ENCODE data around the gene OTOP3.

Gene OTOP3

DNA sequence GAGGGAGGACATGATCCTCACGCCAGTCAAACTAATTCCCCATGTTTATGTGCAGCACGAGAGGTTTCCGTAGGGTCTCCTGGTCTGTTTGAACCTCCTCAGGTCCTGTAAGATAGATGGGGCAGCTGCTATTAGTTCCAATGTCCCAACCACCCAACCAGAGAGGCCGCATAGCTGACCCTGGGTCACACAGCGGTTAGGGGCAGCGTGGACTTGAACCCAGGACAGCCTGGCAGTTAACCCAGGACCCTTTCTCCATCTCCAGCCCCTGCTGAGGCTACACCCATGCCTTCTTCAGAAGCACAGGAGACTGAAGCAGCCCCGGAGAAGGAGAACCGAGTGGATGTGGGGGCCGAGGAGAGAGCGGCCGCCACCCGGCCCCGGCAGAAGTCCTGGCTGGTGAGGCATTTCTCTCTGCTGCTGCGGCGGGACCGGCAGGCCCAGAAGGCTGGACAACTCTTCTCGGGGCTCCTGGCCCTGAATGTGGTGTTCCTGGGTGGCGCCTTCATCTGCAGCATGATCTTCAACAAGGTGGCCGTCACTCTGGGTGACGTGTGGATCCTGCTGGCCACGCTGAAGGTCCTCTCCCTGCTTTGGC is 5.5 kb downstream of the OTOP3 start:
- no peak overlapping the region for H3K4me3 ChIP-seq (replicated peaks; ENCODE audit: low read depth, low read length)
- TF ChIP-seq, protein P1, sequence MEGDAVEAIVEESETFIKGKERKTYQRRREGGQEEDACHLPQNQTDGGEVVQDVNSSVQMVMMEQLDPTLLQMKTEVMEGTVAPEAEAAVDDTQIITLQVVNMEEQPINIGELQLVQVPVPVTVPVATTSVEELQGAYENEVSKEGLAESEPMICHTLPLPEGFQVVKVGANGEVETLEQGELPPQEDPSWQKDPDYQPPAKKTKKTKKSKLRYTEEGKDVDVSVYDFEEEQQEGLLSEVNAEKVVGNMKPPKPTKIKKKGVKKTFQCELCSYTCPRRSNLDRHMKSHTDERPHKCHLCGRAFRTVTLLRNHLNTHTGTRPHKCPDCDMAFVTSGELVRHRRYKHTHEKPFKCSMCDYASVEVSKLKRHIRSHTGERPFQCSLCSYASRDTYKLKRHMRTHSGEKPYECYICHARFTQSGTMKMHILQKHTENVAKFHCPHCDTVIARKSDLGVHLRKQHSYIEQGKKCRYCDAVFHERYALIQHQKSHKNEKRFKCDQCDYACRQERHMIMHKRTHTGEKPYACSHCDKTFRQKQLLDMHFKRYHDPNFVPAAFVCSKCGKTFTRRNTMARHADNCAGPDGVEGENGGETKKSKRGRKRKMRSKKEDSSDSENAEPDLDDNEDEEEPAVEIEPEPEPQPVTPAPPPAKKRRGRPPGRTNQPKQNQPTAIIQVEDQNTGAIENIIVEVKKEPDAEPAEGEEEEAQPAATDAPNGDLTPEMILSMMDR (IDR thresholded peaks at IDR 0.05; ENCODE audit: low read length, missing control alignments): no peak
- DNase-seq (ENCODE audit: low read depth): no peak

DNA sequence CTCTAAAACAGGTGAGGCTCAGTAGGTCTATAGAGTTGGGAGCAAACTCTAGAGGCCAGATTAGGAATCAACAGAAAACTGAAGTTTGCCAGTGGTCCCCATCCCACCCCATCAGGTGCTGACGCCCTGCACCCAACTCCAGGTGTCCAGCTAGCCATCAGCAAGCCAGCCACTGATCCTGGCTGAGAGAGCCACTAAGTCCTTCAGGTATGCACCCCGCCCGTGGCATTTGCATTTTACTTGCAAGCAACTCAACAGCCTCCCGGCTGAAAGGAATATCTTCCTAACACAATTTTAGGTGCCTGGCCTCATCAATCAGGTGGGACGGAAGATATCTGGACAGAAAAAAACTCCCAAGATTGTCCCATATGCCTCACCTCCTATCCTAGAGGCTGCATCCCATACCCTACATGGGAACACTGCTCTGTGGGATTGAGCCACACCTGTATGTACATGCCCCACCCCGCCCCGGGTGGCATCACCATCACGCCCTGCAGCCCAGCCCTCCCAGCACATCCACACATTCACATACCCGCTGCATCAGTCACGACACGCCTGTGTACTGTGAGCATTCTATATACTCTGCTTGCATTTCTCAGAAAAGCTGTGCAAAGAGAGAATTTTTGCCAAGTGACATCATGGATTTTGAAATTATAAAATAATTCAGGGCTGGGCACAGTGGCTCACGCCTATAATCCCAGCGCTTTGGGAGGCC is 8.3 kb downstream of the OTOP3 start:
- DNase-seq (ENCODE audit: low read depth): no peak
- no peak overlapping the region for H3K4me3 ChIP-seq (replicated peaks; ENCODE audit: low read depth, low read length)
- TF ChIP-seq, protein P1 (IDR thresholded peaks at IDR 0.05; ENCODE audit: low read length, missing control alignments): no peak

DNA sequence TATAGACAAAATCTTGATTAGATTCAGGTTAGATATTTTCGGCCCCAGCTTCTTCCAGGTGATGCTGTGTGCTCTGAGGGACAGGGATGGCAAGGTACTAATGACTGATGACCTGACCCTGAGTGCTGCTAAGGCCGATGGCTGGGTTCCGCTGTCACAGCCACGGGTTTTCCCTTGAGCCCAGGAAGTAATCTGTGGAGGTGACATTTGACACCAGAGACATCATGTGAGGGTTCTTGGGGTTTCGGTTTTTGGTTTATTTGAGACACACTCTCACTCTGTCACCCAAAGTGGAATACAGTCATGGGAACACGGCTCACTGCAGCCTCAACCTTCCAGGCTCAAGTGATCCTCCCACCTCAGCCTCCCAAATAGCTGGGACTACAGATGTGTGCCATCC is 9.8 kb downstream of the OTOP3 start:
- TF ChIP-seq, protein P1 (IDR thresholded peaks at IDR 0.05; ENCODE audit: low read length, missing control alignments): no peak

DNA sequence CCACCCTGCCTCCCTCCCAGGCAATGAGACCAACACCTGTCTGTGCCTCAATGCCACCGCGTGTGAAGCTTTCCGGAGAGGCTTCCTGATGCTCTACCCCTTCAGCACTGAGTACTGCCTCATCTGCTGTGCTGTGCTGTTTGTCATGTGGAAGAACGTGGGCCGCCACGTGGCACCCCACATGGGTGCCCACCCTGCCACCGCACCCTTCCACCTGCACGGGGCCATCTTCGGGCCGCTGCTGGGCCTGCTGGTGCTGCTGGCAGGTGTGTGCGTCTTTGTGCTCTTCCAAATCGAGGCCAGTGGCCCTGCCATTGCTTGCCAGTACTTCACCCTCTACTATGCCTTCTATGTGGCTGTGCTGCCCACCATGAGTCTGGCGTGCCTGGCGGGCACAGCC is 10.9 kb downstream of the OTOP3 start:
- TF ChIP-seq, protein P1 (IDR thresholded peaks at IDR 0.05; ENCODE audit: low read length, missing control alignments): no peak
- H3K4me3 ChIP-seq (replicated peaks; ENCODE audit: low read depth, low read length): no peak overlapping the region
- DNase-seq (ENCODE audit: low read depth): no peak

More for the DNA sequence above, 9.8 kb downstream of the OTOP3 start:
- H3K4me3 ChIP-seq (replicated peaks; ENCODE audit: low read depth, low read length): no peak overlapping the region
- no peak for DNase-seq (ENCODE audit: low read depth)

DNA sequence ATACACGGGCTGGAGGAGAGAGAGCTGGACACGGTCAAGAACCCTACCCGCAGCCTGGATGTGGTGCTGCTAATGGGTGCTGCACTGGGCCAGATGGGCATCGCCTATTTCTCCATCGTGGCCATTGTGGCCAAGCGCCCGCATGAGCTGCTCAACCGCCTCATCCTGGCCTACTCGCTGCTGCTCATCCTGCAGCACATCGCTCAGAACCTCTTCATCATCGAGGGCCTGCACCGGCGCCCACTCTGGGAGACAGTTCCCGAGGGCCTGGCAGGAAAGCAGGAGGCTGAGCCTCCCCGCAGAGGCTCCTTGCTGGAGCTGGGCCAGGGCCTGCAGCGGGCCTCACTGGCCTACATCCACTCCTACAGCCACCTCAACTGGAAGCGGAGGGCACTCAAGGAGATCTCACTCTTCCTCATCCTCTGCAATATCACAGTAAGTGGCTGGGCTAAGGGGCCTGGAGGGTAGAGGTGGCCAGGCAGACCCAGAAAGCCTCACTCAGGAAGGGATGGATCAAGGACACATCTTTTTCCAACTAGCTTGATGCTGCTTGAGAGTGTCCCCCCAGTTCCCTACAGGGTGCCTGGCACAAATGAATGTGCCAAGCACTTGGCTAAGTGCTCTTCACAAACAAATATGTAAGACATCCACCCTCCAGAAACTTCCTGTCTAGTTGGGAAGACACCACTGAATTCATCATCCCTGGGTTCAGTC is 11.5 kb downstream of the OTOP3 start:
- H3K4me3 ChIP-seq (replicated peaks; ENCODE audit: low read depth, low read length): no peak overlapping the region
- TF ChIP-seq, protein P1 (IDR thresholded peaks at IDR 0.05; ENCODE audit: low read length, missing control alignments): no peak
- DNase-seq (ENCODE audit: low read depth): no peak

DNA sequence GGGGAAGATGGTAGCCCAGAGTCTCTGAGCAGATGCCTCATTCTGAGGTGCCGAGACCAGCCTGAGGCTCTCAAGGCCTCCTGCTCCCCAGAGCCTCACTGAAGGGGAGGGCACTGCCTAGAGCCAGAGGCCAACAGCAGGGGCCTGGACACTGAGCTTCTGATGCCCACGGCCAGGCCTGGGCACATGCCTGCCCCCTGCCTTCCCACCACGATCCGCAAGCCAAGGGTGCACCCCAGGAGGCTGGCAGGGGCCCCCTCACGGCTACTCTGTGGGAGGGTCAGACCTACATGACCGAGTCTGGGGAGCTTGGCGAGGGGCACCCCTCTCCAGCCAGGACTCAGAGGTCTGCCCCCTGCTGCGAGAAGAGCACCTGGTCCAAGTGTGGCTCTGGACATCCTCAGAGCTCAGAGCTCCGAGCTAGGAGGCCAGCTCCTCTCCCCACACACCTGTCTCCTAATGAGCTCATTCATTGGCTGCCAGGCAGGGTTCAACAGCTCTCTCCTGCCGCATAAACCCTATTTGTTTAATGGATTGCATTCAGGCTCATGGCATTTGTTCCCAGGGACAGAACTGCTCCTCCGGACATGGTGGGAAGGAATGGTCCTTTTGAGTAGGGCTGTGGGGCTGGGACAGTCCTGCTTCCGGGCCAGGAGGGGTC is 13.9 kb downstream of the OTOP3 start:
- H3K4me3 ChIP-seq (replicated peaks; ENCODE audit: low read depth, low read length): no peak overlapping the region
- TF ChIP-seq, protein P1 (IDR thresholded peaks at IDR 0.05; ENCODE audit: low read length, missing control alignments): no peak
- no peak for DNase-seq (ENCODE audit: low read depth)

All from fibroblast of pulmonary artery (primary cell).